Calu3 (cell line): Measurements from ENCODE around the gene TCOF1. TPM values are rescaled to one million over a fixed set of nuclear protein-coding genes. Genes with fewer than 3 reads are reported as not detected.

ENCODE experiments used
- BruUV-seq: library from RNA; stranded (reverse); fragments of 400-500 nt; replicated peaks from 2 replicates; lab custom pipeline; 2021; lab: Mats Ljungman, UMichigan
- CTCF ChIA-PET: fragments of 300-600 bp; sonication (Branson Sonifier 250); formaldehyde crosslinking; loops from one replicate; lab custom pipeline; 2022; ENCODE audit warnings: antibody characterized with exemption; lab: Charles Lee
- DNase-seq: peaks from one replicate; pipeline ENCODE4 v3.0.0; 2022
- H3K27ac Mint-ChIP-seq: one replicate; pipeline ENCODE4 v1.8.0; 2022; ENCODE audit warnings: mixed read lengths; ENCODE audit not compliant: unreplicated experiment
- H3K27me3 Mint-ChIP-seq: one replicate; pipeline ENCODE4 v1.8.0; 2022; ENCODE audit warnings: mixed read lengths; ENCODE audit not compliant: unreplicated experiment
- H3K36me3 Mint-ChIP-seq: one replicate; pipeline ENCODE4 v1.8.0; 2022; ENCODE audit warnings: mild to moderate bottlenecking, moderate library complexity, mixed read lengths; ENCODE audit not compliant: insufficient read depth, unreplicated experiment
- H3K4me1 Mint-ChIP-seq: one replicate; pipeline ENCODE4 v1.8.0; 2022; ENCODE audit warnings: mild to moderate bottlenecking, low read depth, mixed read lengths; ENCODE audit not compliant: unreplicated experiment
- H3K4me3 Mint-ChIP-seq: one replicate; pipeline ENCODE4 v1.8.0; 2022; ENCODE audit warnings: mild to moderate bottlenecking, low read depth, moderate library complexity, mixed read lengths; ENCODE audit not compliant: unreplicated experiment
- H3K9me3 Mint-ChIP-seq: one replicate; pipeline ENCODE4 v1.8.0; 2022; ENCODE audit warnings: low read depth, mixed read lengths; ENCODE audit not compliant: unreplicated experiment
- CTCF ChIP-seq: fragments of 200-600 bp; IDR thresholded peaks from one replicate; pipeline ENCODE4 v1.8.0; 2022; ENCODE audit warnings: antibody characterized with exemption; ENCODE audit not compliant: unreplicated experiment
- intact Hi-C: fragments of 100-400 bp; cut with micrococcal nuclease; formaldehyde crosslinking; loops from one replicate; pipeline ENCODE4 v1.10.0; 2022; ENCODE audit not compliant: unreplicated experiment
- total RNA-seq: library from RNA; stranded (reverse); gene quantifications from 2 replicates; pipeline ENCODE4 v1.2.3, GENCODE V29; 2022

Gene TCOF1
- total RNA-seq, 1 experiment from 2014 or later = 106 TPM

DNA sequence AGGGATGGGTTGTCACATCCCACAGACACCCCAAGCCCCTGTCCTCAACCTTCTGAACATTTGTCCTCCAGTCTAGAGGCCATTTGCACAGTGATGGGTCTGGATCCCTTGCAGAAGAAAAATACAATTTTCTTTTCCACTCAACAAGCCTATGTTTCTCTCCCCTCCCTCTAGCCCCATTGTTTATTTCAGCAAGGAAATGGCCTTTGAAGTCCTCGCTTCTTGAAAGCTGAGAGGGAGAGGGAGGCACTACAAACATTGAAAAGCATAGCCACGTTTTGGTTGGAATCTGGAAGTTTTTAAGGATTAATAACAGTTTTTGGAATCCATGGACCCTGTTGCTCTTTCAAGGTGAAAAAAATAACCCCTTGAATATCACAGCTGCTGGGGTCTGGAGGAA is 30.8 kb upstream of the TCOF1 start:
- Mint-ChIP-seq H3K9me3 (no peaks in the 10 kb centered on the region), H3K4me1 (peaks cover 6% of the 10 kb centered on the region), H3K4me3 (no peak overlapping the region), H3K27ac (no peak overlapping the region), H3K27me3 (no peaks in the 10 kb centered on the region), H3K36me3 (no peaks in the 10 kb centered on the region)
- intact Hi-C loops = no loop called here
- CTCF ChIA-PET = no interaction called here
- no peak for DNase-seq
- no peak for TF ChIP-seq CTCF
- no TSS peak for BruUV-seq

GRCh38 chr5:150327139-150327538 is 30.4 kb upstream of the TCOF1 start:
- Mint-ChIP-seq H3K4me1 (peaks cover 2% of the 10 kb centered on the region), H3K4me3 (no peak overlapping the region), H3K9me3 (no peaks in the 10 kb centered on the region), H3K27ac (no peak overlapping the region), H3K27me3 (no peaks in the 10 kb centered on the region), H3K36me3 (no peaks in the 10 kb centered on the region)
- no peak for DNase-seq
- no peak for TF ChIP-seq CTCF
- intact Hi-C loops = no loop called here
- BruUV-seq = no TSS peak
- CTCF ChIA-PET = no interaction called here

GRCh38 chr5:150328515-150328914 is 29.0 kb upstream of the TCOF1 start:
- Mint-ChIP-seq H3K36me3 (no peaks in the 10 kb centered on the region), H3K9me3 (no peaks in the 10 kb centered on the region), H3K4me3 (no peak overlapping the region), H3K27ac (no peak overlapping the region), H3K27me3 (no peaks in the 10 kb centered on the region), H3K4me1 (no peaks in the 10 kb centered on the region)
- DNase-seq = no peak
- CTCF ChIA-PET = no interaction called here
- BruUV-seq = no TSS peak
- TF ChIP-seq CTCF = no peak
- intact Hi-C loops = no loop called here

DNA sequence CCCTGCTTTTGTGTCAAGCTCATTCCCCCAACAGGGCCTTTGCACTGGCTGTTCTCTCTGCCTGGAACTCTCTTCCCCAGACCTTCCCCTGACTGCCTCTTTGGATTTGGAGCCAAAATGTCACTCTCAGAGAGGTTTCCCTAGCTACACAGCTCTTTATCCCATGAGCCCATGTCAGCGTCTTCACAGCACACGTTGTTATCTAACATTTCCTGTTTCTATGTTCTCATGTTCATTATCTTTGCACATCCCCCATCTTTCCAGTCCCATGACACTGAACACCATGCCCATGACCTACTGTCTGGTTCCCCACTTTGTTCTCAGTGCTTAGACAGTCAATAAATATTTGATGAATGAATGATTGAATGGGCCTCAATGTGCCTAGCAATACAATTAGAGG is 28.5 kb upstream of the TCOF1 start:
- no peaks in the 10 kb centered on the region for H3K4me1 Mint-ChIP-seq
- CTCF ChIA-PET = no interaction called here
- DNase-seq = no peak

More for the DNA sequence above, 28.5 kb upstream of the TCOF1 start:
- Mint-ChIP-seq H3K36me3 (no peaks in the 10 kb centered on the region), H3K9me3 (no peaks in the 10 kb centered on the region), H3K27me3 (no peaks in the 10 kb centered on the region), H3K4me3 (no peak overlapping the region), H3K27ac (no peak overlapping the region)
- no TSS peak for BruUV-seq
- TF ChIP-seq CTCF = no peak
- intact Hi-C loops = no loop called here
